Lower leg skin (tissue), 4 donors: ENCODE data around the gene SUSD4. TPM values are rescaled to one million over a fixed set of nuclear protein-coding genes. Genes with fewer than 3 reads are reported as not detected.

Experiments
- DNase-seq, 2 donors: peaks; one replicate each; pipeline ENCODE4 v3.0.0-alpha.2; 2019; ENCODE audit warnings: low spot score in 2 of 2
- H3K4me3 ChIP-seq: fragments of 200-600 bp; sonication (generic); 2 replicates; pipeline ENCODE4 v1.5.1; 2017; ENCODE audit warnings: mild to moderate bottlenecking, low read depth; ENCODE audit not compliant: poor library complexity, severe bottlenecking
- CTCF ChIP-seq, 3 donors: fragments of 450-650 bp; IDR thresholded peaks; one replicate each; pipeline ENCODE4 v1.5.1; 2016; ENCODE audit warnings: antibody characterized with exemption in 3 of 3, mild to moderate bottlenecking in 3 of 3, moderate library complexity in 2 of 3
- POLR2A ChIP-seq, 2 donors: fragments of 450-650 bp; IDR thresholded peaks; one replicate each; pipeline ENCODE4 v1.6.1; 2016 to 2017; ENCODE audit warnings: antibody characterized with exemption in 2 of 2, mild to moderate bottlenecking in 1 of 2, moderate library complexity in 1 of 2
- WGBS, 2 donors: methylation state at CpG; one replicate each; pipeline ENCODE4 v1.1.5; 2018; 5-methylcytosine and 5-hydroxymethylcytosine counted together
- intact Hi-C: fragments of 100-400 bp; cut with DNase I; formaldehyde crosslinking; loops from one replicate; pipeline ENCODE4 v1.15.0; 2023; ENCODE audit warnings: low total_unique reads
- total RNA-seq, 4 donors: library from RNA; depleted of rRNA; stranded (reverse); fragments of >200 nt; gene quantifications; one replicate each; pipeline ENCODE4 v1.1.0, GENCODE V29; 2016

The SUSD4 gene
- total RNA-seq, 4 donors from 2014 or later: 2.7 to 6.8 (median 3.8) TPM

GRCh38 chr1:223394242-223394641 lies 30.3 kb upstream of the SUSD4 start:
- no peak overlapping the region for H3K4me3 ChIP-seq
- TF ChIP-seq CTCF (IDR thresholded peaks at IDR 0.05) (no peak), POLR2A (IDR thresholded peaks at IDR 0.05) (no peak)
- 81 to 82% methylated on average over 27 of the region's 27 CpGs for WGBS, 2 donors
- DNase-seq: no peak
- intact Hi-C loops: no loop called here

DNA sequence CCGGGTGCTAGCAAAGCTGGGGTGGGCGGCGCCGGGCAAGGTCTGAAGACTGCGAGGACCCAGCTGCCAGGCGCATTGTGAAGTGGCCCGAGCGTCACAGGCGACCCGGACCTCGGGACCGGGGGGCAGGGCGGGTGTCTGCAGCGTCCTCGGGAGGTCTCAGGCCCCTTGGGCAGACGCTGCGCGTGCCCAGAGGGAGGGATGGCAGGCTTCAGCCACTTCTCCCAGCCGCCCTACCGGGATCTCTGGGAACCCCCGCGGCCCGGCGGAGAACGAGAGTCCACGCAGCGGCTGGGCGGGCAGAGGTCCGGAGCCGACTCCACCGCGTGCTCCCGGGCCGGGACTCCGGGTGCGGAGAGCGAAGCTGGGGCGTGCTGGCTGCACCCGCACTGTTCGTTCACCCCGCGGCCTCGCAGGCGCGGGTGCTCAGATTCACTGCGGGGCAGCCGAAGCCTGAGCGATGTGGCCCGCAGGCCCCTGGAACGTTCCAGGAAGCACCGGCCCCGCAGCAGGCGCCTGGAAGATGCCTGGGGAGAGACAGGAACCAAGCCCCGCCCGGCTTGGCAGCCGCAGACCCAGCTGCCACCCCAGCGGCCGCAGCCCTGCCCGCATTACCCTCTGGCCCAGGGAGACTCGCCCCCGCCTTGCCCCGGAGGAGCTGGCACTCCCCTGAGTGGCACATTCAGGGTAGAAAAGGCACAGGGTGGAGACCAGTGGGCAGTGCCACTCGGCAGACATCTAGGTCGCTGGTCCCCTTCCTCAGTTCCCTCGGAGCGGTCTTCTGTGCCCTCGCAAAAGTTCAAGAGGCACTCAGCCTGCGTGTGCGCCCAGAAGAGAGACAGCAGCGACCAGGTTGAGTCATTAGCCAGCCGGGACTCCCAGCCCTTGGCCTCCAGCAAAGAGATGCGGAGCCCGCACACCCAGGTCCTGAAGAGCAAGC lies 29.6 kb upstream of the SUSD4 start, which contains the start of gene CCDC185:
TSS of gene CCDC185 (plus strand) at position 141 of the 940 bp plus-strand sequence. CDS start at position 202, 61 bp downstream.
- DNase-seq: no peak
- 36 to 60% methylated on average over 32 to 73 of the region's 73 CpGs for WGBS, 2 donors
- intact Hi-C loops: no loop called here
- TF ChIP-seq POLR2A (IDR thresholded peaks at IDR 0.05): no peak
- no peak for TF ChIP-seq CTCF (IDR thresholded peaks at IDR 0.05)
- H3K4me3 ChIP-seq: no peak within 1 kb of the TSS

DNA sequence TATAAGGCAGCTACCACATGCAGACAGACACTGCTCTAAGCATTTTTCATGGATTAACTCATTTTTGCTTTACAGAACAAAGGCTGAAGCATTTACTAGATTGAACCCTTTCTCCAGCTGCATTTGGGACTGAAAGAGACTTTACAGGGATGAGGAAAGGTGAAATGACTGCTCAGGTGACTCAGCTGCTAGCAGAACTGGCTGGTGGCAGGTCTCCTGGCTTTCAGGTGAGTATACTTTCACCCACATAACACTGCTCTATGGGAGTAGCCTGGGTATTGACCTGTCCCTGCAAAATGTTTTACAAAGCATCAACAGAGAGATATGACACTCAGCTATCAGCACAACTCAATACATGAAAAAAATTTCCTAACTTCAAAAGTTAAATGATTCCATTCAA lies 26.6 kb upstream of the SUSD4 start:
- no peak for TF ChIP-seq CTCF (IDR thresholded peaks at IDR 0.05)
- TF ChIP-seq POLR2A (IDR thresholded peaks at IDR 0.05): no peak
- DNase-seq: no peak
- no peak overlapping the region for H3K4me3 ChIP-seq
- intact Hi-C loops: no loop called here

- intact Hi-C loops: no loop called here
- no peak for DNase-seq
- H3K4me3 ChIP-seq: no peak overlapping the region
- TF ChIP-seq CTCF (IDR thresholded peaks at IDR 0.05): no peak
- TF ChIP-seq POLR2A (IDR thresholded peaks at IDR 0.05): no peak
- 78 to 79% methylated on average over 2 of the region's 2 CpGs for WGBS, 2 donors
Observed at GRCh38 chr1:223386013-223386412, 22.0 kb upstream of the SUSD4 start.

- no peak for DNase-seq
- no peak overlapping the region for H3K4me3 ChIP-seq
- intact Hi-C loops: no loop called here
- TF ChIP-seq CTCF (IDR thresholded peaks at IDR 0.05): no peak
- no peak for TF ChIP-seq POLR2A (IDR thresholded peaks at IDR 0.05)
Observed at GRCh38 chr1:223378754-223379153, 14.8 kb upstream of the SUSD4 start.
